ENCODE results near the gene PPP3CA.

The PPP3CA gene

GRCh38 chr4:101329592-101329991 lies 17.7 kb downstream of the PPP3CA start:
- no peak for DNase-seq

- DNase-seq = peak; percentile 6 to 51
Measured at GRCh38 chr4:101328063-101328602, 19.2 kb downstream of the PPP3CA start.

GRCh38 chr4:101326576-101326975 lies 20.8 kb downstream of the PPP3CA start:
- DNase-seq = no peak

GRCh38 chr4:101322743-101323142 lies 24.6 kb downstream of the PPP3CA start:
- no peak for DNase-seq

GRCh38 chr4:101321481-101322042 lies 25.8 kb downstream of the PPP3CA start:
- DNase-seq = no peak

GRCh38 chr4:101315786-101316185 lies 31.5 kb downstream of the PPP3CA start:
- no peak for DNase-seq

- DNase-seq = no peak
Measured at GRCh38 chr4:101315041-101315440, 32.3 kb downstream of the PPP3CA start.

- DNase-seq = no peak
Measured at GRCh38 chr4:101309925-101310324, 37.4 kb downstream of the PPP3CA start.

GRCh38 chr4:101307899-101308298 lies 39.4 kb downstream of the PPP3CA start:
- DNase-seq = no peak

GRCh38 chr4:101306764-101307615 lies 40.3 kb downstream of the PPP3CA start:
- DNase-seq = no peak

GRCh38 chr4:101306225-101306624 lies 41.1 kb downstream of the PPP3CA start:
- peak in 1 of 2 donors; percentile 19 for DNase-seq

GRCh38 chr4:101304916-101305315 lies 42.4 kb downstream of the PPP3CA start:
- DNase-seq = no peak

GRCh38 chr4:101299899-101300540 lies 47.3 kb downstream of the PPP3CA start:
- DNase-seq = no peak

- DNase-seq = no peak
Measured at GRCh38 chr4:101299021-101299420, 48.3 kb downstream of the PPP3CA start.

GRCh38 chr4:101295691-101296090 lies 51.6 kb downstream of the PPP3CA start:
- DNase-seq = no peak

- no peak for DNase-seq
Measured at GRCh38 chr4:101294597-101294996, 52.7 kb downstream of the PPP3CA start.

GRCh38 chr4:101292901-101293300 lies 54.4 kb downstream of the PPP3CA start:
- no peak for DNase-seq

- no peak for DNase-seq
Measured at GRCh38 chr4:101292214-101292613, 55.1 kb downstream of the PPP3CA start.

GRCh38 chr4:101291198-101291597 lies 56.1 kb downstream of the PPP3CA start:
- DNase-seq = no peak

- no peak for DNase-seq
Measured at GRCh38 chr4:101290654-101291053, 56.7 kb downstream of the PPP3CA start.

GRCh38 chr4:101289306-101289705 lies 58.0 kb downstream of the PPP3CA start:
- no peak for DNase-seq

GRCh38 chr4:101288365-101289145 lies 58.8 kb downstream of the PPP3CA start:
- no peak for DNase-seq

GRCh38 chr4:101287324-101287723 lies 60.0 kb downstream of the PPP3CA start:
- DNase-seq = no peak
